Subcutaneous abdominal adipose tissue (tissue), 5 donors: ENCODE results near the gene CLDN19.
"Not testable (repeated sequence)": the region's sequence is repeated elsewhere in the genome, so short reads cannot be mapped to it uniquely, and the experiment has no call there.

Source experiments
- H3K27ac ChIP-seq: one replicate; pipeline ENCODE4 v1.7.0; 2013; ENCODE audit warnings: low read depth, mild to moderate bottlenecking, inconsistent platforms, low read length, moderate library complexity
- H3K27me3 ChIP-seq, 5 donors: one replicate each; pipeline ENCODE4 v1.7.0; 2013; ENCODE audit warnings: low read length in 5 of 5, inconsistent platforms in 1 of 5; ENCODE audit not compliant: control insufficient read depth in 5 of 5, insufficient read depth in 4 of 5
- H3K36me3 ChIP-seq, 5 donors: one replicate each; pipeline ENCODE4 v1.7.0; 2013; ENCODE audit warnings: low read length in 5 of 5; ENCODE audit not compliant: control insufficient read depth in 5 of 5, insufficient read depth in 5 of 5
- H3K4me1 ChIP-seq, 5 donors: one replicate each; pipeline ENCODE4 v1.7.0; 2013; ENCODE audit warnings: low read length in 5 of 5, mild to moderate bottlenecking in 3 of 5, moderate library complexity in 1 of 5; ENCODE audit not compliant: control insufficient read depth in 5 of 5, insufficient read depth in 5 of 5
- H3K4me3 ChIP-seq, 5 donors: one replicate each; pipeline ENCODE4 v1.7.0; 2013; ENCODE audit warnings: low read length in 5 of 5, low read depth in 1 of 5
- H3K9ac ChIP-seq, 5 donors: one replicate each; pipeline ENCODE4 v1.7.0; 2013; ENCODE audit warnings: low read length in 5 of 5, mild to moderate bottlenecking in 4 of 5, moderate library complexity in 3 of 5
- H3K9me3 ChIP-seq, 5 donors: one replicate each; pipeline ENCODE4 v1.7.0; 2013; ENCODE audit warnings: low read length in 5 of 5; ENCODE audit not compliant: control insufficient read depth in 5 of 5
- donor health status: healthy.
- donor health status: healthy.
- donor health status: healthy.
- donor health status: healthy.
- donor health status: healthy.

Gene CLDN19

DNA sequence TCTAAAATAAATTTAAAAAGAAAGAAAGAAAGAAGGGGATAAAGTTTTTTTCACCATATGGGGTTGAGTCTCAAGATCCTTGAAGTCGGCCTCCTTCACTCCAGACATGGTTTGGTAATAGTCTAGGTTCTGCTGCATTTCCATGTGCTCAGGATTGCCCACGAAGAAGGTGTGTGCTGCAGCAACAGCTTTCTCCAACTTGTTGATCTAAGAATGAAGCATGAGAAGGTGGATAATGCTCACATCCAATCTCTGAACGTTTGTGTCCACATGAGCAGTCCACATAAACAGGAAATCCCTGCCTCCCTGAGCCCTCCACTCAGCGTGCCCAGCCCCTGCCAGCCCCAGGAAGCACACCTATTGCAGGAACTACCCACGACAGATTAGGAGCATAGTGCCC, 22.2 kb upstream of the CLDN19 start:
- H3K36me3 ChIP-seq: peaks cover 12 to 31% (median 21%) of the 10 kb centered on the region in 5 donors

DNA sequence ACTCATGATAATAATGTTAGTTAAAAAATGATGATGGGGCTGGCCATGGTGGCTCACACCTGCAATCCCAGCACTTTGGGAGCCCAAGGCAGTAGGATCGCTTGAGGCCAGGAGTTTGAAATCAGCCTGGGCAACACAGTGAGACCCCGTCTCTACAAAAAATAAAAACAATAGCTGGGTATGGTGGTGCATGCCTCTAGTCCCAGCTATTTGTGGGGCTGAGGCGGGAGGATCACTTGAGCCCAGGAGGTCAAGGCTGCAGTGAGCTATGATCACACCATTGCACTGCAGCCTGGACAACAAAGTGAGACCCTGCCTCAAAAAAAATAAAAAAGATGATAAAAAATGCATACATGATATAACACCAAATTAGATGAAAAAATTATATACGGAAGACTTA, 21.5 kb upstream of the CLDN19 start:
- Histone ChIP-seq H3K9ac (no peak overlapping the region), H3K27me3 (no peaks in the 10 kb centered on the region), H3K27ac (no peak overlapping the region), H3K4me3 (no peak overlapping the region), H3K4me1 (peaks cover 2 to 29% (median 23%) of the 10 kb centered on the region in 5 donors), H3K9me3 (no peaks in the 10 kb centered on the region), H3K36me3 (peaks cover 12 to 37% (median 24%) of the 10 kb centered on the region in 5 donors)

More for the DNA sequence above, 22.2 kb upstream of the CLDN19 start:
- H3K9ac ChIP-seq: no peak overlapping the region
- peaks cover 2 to 27% (median 23%) of the 10 kb centered on the region in 5 donors for H3K4me1 ChIP-seq
- no peaks in the 10 kb centered on the region for H3K27me3 ChIP-seq
- no peaks in the 10 kb centered on the region for H3K9me3 ChIP-seq
- no peak overlapping the region for H3K4me3 ChIP-seq
- H3K27ac ChIP-seq: no peak overlapping the region

DNA sequence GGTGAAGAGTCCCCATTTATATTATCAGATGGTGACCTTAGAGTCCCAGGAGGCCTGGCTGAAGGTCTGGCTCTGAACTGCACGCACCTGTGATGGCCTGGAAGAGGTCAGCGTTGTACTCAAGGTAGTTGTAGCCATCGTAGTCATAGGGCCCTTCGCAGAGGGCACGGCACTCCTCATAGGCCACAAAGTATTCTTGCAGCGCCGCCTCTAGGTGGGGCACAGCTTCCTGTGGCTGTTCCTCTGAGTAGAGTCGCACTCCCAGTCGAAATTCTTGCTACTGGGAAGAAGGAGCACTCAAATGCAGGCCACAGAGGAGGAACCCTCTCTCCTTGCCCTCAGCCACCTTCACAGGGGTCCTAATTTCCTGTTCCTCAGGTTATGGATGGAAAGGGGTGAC, 19.1 kb upstream of the CLDN19 start:
- no peaks in the 10 kb centered on the region for H3K9me3 ChIP-seq
- no peak overlapping the region for H3K4me3 ChIP-seq
- H3K36me3 ChIP-seq: peaks cover 12 to 61% (median 48%) of the 10 kb centered on the region in 5 donors
- no peak overlapping the region for H3K27ac ChIP-seq
- no peaks in the 10 kb centered on the region for H3K27me3 ChIP-seq
- no peak overlapping the region for H3K9ac ChIP-seq
- H3K4me1 ChIP-seq: peaks cover 0 to 9% (median 2%) of the 10 kb centered on the region in 5 donors

DNA sequence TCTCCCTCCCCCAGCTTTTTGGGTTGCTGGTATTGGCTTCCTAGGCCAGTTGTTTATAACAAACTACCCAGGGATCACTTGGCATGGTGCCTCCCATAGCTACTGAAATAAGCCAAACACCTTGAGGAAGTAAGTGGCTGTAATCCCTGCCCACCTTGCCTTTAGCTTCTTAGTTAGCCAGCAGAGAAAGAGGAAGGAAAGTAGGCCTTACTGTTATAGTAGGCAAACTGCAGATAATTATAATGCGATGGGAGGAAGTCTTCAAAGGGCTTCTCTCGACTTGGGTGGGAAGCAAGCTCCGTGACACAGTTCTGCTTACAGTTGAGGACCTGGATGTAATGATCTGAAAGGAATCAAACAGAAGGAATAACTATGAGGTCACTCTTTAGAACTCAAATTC, 18.6 kb upstream of the CLDN19 start:
- H3K9ac ChIP-seq: no peak overlapping the region
- H3K4me3 ChIP-seq: no peak overlapping the region
- H3K9me3 ChIP-seq: no peaks in the 10 kb centered on the region
- no peak overlapping the region for H3K27ac ChIP-seq
- peaks cover 12 to 66% (median 51%) of the 10 kb centered on the region in 5 donors for H3K36me3 ChIP-seq
- peaks cover 0 to 9% (median 2%) of the 10 kb centered on the region in 5 donors for H3K4me1 ChIP-seq
- no peaks in the 10 kb centered on the region for H3K27me3 ChIP-seq

DNA sequence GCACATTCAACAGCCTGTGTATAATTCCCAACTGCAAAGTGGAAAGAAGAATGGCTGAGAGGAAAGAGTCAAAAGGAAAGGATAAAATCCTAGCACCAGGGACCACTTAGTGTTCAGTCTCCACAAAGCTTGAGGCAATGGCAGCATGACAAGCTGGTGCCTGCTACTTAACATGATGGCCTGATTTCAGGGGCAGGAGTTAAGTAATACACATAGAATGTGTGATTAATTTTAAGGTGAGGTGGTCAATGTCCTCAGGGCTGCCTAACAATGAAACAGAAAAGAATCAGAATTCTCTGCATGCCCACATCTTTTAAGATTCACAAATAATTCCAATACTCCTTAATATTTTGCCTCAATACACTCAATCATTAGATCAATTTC, 17.8 kb upstream of the CLDN19 start:
- Histone ChIP-seq H3K27ac (no peak overlapping the region), H3K9me3 (no peaks in the 10 kb centered on the region), H3K27me3 (no peaks in the 10 kb centered on the region), H3K9ac (no peak overlapping the region), H3K4me3 (no peak overlapping the region), H3K36me3 (peaks cover 17 to 73% (median 57%) of the 10 kb centered on the region in 5 donors), H3K4me1 (peaks cover 0 to 9% (median 2%) of the 10 kb centered on the region in 5 donors)

DNA sequence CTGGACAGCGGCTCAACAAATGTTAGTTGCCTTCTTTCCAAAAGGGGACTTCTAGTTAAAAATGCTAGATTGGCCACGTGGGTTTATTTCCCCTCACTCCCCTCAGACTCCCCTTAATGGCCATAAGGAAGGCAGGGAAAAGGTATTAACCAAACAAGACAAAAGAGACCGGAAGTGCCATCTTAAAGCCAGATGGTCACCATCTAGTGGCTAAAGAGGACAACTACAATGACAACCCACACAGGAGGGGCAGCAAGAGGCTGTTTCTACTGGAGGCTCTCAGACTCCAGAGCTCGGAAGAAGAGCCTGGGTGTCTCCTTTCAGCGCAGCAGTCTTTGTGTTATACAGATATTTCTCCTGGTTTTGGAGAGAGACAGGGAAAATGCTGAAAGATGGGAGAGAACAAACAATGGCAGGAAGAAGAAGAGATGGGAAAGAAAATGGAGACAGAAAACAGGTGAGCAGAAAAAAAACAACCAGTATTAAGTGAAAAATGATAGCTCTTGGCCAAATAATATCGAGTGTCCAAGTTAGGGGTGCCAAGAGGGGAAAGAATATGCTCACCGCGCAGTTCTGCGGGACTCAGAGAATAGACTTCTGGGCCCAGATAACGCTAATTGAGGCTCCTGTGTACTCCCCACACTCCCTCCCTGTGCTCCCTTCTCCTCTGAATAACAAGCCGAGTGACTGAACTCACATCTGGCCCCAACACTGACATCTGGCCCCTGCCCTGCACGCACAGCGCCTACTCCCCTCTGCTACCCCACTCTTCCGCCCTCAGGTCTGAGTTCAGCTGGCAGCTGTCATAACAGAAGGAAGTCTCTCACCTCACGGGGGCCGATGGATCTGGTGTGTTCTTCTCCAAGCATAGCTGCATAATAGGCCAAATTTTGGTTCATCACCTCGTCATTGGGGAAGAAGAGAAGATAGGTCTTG, 17.2 kb upstream of the CLDN19 start:
- peaks cover 20 to 77% (median 64%) of the 10 kb centered on the region in 5 donors for H3K36me3 ChIP-seq
- no peak overlapping the region for H3K4me3 ChIP-seq
- no peak overlapping the region for H3K9ac ChIP-seq
- no peak overlapping the region for H3K27ac ChIP-seq
- H3K4me1 ChIP-seq: peaks cover 0 to 4% (median under 1%) of the 10 kb centered on the region in 5 donors
- H3K27me3 ChIP-seq: no peaks in the 10 kb centered on the region
- H3K9me3 ChIP-seq: no peaks in the 10 kb centered on the region

DNA sequence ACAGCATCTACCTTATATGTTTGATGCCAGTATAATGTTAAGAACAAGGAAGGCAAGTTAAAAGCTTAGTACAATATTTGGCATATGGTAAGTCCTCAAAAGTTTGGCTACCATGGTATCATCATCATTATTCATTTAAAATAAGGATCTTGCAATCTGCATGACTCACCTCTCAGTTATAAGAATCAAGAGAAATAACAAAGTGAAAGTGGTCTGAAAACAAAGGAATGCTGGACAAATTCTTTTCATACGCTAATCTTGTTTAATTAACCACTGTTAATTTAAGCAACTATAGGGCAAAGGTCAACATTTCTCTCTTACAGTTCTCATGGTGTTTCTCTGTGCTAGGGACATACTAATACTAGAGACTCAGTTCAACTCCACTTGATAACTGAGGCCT, 13.0 kb upstream of the CLDN19 start:
- no peak overlapping the region for H3K4me3 ChIP-seq
- H3K36me3 ChIP-seq: peaks cover 12 to 88% (median 79%) of the 10 kb centered on the region in 5 donors
- no peak overlapping the region for H3K27ac ChIP-seq
- no peak overlapping the region for H3K9ac ChIP-seq
- no peaks in the 10 kb centered on the region for H3K9me3 ChIP-seq
- H3K27me3 ChIP-seq: no peaks in the 10 kb centered on the region
- peaks cover 5 to 16% (median 13%) of the 10 kb centered on the region in 5 donors for H3K4me1 ChIP-seq

DNA sequence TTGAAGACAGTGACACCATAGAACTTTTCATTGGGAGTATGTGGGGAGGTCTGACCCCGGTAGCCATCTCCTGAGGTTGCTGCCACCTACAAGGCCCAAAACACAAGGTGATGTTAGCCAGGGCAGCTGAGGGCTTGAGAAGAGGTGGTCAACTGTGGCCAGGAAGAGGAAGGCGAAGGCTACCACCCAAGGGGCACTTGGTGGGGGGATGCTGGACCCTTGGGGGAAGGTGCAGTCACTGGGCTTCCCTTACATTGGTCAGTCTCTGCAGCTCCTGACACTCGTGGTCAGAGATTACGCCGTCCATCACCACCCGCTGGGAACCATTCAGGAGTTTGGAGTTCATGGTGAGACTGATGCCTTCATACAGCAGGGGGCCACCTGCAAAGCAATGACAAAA, 12.2 kb upstream of the CLDN19 start:
- no peak overlapping the region for H3K4me3 ChIP-seq
- H3K27me3 ChIP-seq: no peaks in the 10 kb centered on the region
- H3K36me3 ChIP-seq: peaks cover 8 to 88% (median 79%) of the 10 kb centered on the region in 5 donors
- H3K9ac ChIP-seq: no peak overlapping the region
- H3K4me1 ChIP-seq: peaks cover 5 to 16% (median 14%) of the 10 kb centered on the region in 5 donors
- no peak overlapping the region for H3K27ac ChIP-seq
- H3K9me3 ChIP-seq: no peaks in the 10 kb centered on the region

DNA sequence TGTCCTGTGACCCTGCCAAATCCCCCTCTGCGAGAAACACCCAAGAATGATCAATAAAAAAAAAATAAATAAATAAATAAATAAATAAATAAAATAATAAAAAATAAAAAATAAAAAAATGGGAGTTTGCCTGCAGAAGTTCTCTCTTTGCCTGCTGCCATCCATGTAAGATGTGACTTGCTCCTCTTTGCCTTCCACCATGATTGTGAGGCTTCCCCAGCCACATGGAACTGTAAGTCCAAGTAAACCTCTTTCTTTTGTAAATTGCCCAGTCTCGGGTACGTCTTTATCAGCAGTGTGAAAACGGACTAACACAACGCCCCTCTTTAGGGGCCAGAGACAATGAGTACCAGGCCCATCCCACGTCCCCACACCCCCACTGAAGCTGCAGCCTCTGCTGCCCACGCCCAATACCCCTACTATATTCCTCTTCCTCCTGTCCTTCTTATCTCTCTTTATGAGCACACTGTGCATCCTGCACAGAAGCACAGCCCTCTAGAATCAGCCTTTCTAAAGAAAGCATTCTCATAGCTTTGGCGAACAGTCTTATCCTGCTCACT, 11.6 kb upstream of the CLDN19 start:
- not testable (repeated sequence) for H3K9me3 ChIP-seq, H3K27ac ChIP-seq, H3K9ac ChIP-seq, H3K27me3 ChIP-seq, H3K4me3 ChIP-seq
- peaks cover 4 to 16% (median 12%) of the 10 kb centered on the region in 5 donors for H3K4me1 ChIP-seq
- peaks cover 8 to 88% (median 84%) of the 10 kb centered on the region in 5 donors for H3K36me3 ChIP-seq

DNA sequence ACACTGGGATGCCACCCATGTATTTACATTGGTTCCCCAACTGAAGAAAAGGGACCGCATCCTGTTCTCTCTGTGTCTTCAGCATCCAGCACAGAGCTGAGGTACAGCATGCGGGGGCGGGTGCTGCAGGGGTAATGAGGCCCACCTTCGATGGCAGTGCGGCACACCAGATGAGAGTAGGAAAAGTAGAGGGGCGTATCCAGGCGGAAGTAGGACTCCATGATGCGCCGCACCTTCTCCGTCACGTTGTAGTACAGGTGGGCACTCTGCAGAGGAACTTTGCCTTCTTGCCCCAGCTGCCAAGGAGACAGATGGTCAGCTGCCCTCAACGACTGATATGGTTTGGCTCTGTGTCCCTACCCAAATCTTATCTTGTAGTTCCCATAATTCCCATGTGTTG, 10.0 kb upstream of the CLDN19 start:
- no peak overlapping the region for H3K9ac ChIP-seq
- H3K27me3 ChIP-seq: no peaks in the 10 kb centered on the region
- H3K4me1 ChIP-seq: peaks cover 4 to 16% (median 12%) of the 10 kb centered on the region in 5 donors
- H3K9me3 ChIP-seq: no peaks in the 10 kb centered on the region
- H3K27ac ChIP-seq: no peak overlapping the region
- peaks cover 8 to 84% (median 79%) of the 10 kb centered on the region in 5 donors for H3K36me3 ChIP-seq
- no peak overlapping the region for H3K4me3 ChIP-seq
